Thymus (tissue), 11 donors: ENCODE measurements around the gene C1QTNF8. TPM values are rescaled to one million over a fixed set of nuclear protein-coding genes. Genes with fewer than 3 reads are reported as not detected.

Source experiments
- DNase-seq, 9 donors: peaks; one replicate each; pipeline ENCODE4 v3.0.0-alpha.2; 2013; ENCODE audit warnings: low spot score in 9 of 9, low read depth in 6 of 9, missing footprints in 1 of 9
- H3K27ac ChIP-seq, 2 donors: one replicate each; pipeline ENCODE4 v1.5.1; 2013; ENCODE audit warnings: control low read depth in 1 of 2, low read depth in 1 of 2, low read length in 1 of 2, mild to moderate bottlenecking in 1 of 2, moderate library complexity in 1 of 2
- H3K27me3 ChIP-seq, 2 donors: one replicate each; pipeline ENCODE4 v1.5.1; 2013; ENCODE audit warnings: low read length in 1 of 2; ENCODE audit not compliant: control insufficient read depth in 2 of 2, insufficient read depth in 1 of 2
- H3K36me3 ChIP-seq, 2 donors: one replicate each; pipeline ENCODE4 v1.5.1; 2013; ENCODE audit warnings: low read length in 1 of 2, mild to moderate bottlenecking in 1 of 2, moderate library complexity in 1 of 2; ENCODE audit not compliant: control insufficient read depth in 2 of 2, insufficient read depth in 2 of 2
- H3K4me1 ChIP-seq, 2 donors: one replicate each; pipeline ENCODE4 v1.5.1; 2013; ENCODE audit warnings: low read length in 2 of 2; ENCODE audit not compliant: control insufficient read depth in 2 of 2, insufficient read depth in 2 of 2
- H3K4me3 ChIP-seq, 2 donors: one replicate each; pipeline ENCODE4 v1.5.1; 2013; ENCODE audit warnings: low read length in 2 of 2, control low read depth in 1 of 2, mild to moderate bottlenecking in 1 of 2
- H3K9me3 ChIP-seq, 2 donors: one replicate each; pipeline ENCODE4 v1.5.1; 2013; ENCODE audit warnings: low read length in 1 of 2, mild to moderate bottlenecking in 1 of 2; ENCODE audit not compliant: control insufficient read depth in 2 of 2, insufficient read depth in 1 of 2
- WGBS: extraction: QIAGEN DNeasy Blood & Tissue Kit; methylation state at CpG from one replicate; pipeline ENCODE4 v1.1.7; 2013; 5-methylcytosine and 5-hydroxymethylcytosine counted together
- polyA plus RNA-seq: library from polyadenylated mRNA; stranded (reverse); fragments of 200-250 nt; gene quantifications from one replicate; pipeline ENCODE4 v1.2.3, GENCODE V29; 2013
- total RNA-seq: library from RNA; stranded (reverse); fragments of 120-200 nt; gene quantifications from one replicate; pipeline ENCODE4 v1.2.4, GENCODE V29; 2013
- donor health status: healthy.

C1QTNF8 gene
- total and polyA plus RNA-seq, 2 donors, result 0.05 TPM; not detected in 1

GRCh38 chr16:1055557-1055924, 40.5 kb downstream of the C1QTNF8 start:
- WGBS, result 84% methylated on average over 13 of the region's 13 CpGs
- no peaks in the 10 kb centered on the region for H3K36me3 ChIP-seq
- no peak overlapping the region for H3K27ac ChIP-seq
- peaks cover 1 to 18% of the 10 kb centered on the region in 2 donors for H3K9me3 ChIP-seq
- peaks cover 0 to 15% of the 10 kb centered on the region in 2 donors for H3K27me3 ChIP-seq
- no peak for DNase-seq
- no peak overlapping the region for H3K4me3 ChIP-seq
- no peaks in the 10 kb centered on the region for H3K4me1 ChIP-seq

GRCh38 chr16:1054660-1055556, 41.1 kb downstream of the C1QTNF8 start:
- Histone ChIP-seq H3K27ac (no peak overlapping the region), H3K36me3 (no peaks in the 10 kb centered on the region), H3K27me3 (peaks cover 0 to 15% of the 10 kb centered on the region in 2 donors), H3K4me1 (no peaks in the 10 kb centered on the region), H3K9me3 (peaks cover 1 to 18% of the 10 kb centered on the region in 2 donors), H3K4me3 (no peak overlapping the region)
- peak in 2 of 9 donors; percentile 1 to 3 for DNase-seq
- 43% methylated on average over 34 of the region's 34 CpGs for WGBS

- peaks cover 0 to 24% of the 10 kb centered on the region in 2 donors for H3K27me3 ChIP-seq
- WGBS, result 90% methylated on average over 21 of the region's 21 CpGs
- no peaks in the 10 kb centered on the region for H3K4me1 ChIP-seq
- peaks cover 1 to 16% of the 10 kb centered on the region in 2 donors for H3K9me3 ChIP-seq
- H3K27ac ChIP-seq, result no peak overlapping the region
- no peak for DNase-seq
- no peak overlapping the region for H3K4me3 ChIP-seq
- H3K36me3 ChIP-seq, result no peaks in the 10 kb centered on the region
These were observed 42.2 kb downstream of the C1QTNF8 start for GRCh38 chr16:1053700-1054368.

- DNase-seq, result no peak
- Histone ChIP-seq H3K9me3 (peaks cover 1 to 9% of the 10 kb centered on the region in 2 donors), H3K27ac (no peak overlapping the region), H3K4me3 (no peak overlapping the region), H3K36me3 (no peaks in the 10 kb centered on the region), H3K27me3 (peaks cover 0 to 28% of the 10 kb centered on the region in 2 donors), H3K4me1 (no peaks in the 10 kb centered on the region)
- WGBS, result 78% methylated on average over 14 of the region's 14 CpGs
These were observed 42.9 kb downstream of the C1QTNF8 start for GRCh38 chr16:1053121-1053521.

GRCh38 chr16:1052721-1053120, 43.3 kb downstream of the C1QTNF8 start:
- no peak overlapping the region for H3K27ac ChIP-seq
- no peaks in the 10 kb centered on the region for H3K4me1 ChIP-seq
- peaks cover 1 to 6% of the 10 kb centered on the region in 2 donors for H3K9me3 ChIP-seq
- H3K4me3 ChIP-seq, result no peak overlapping the region
- no peak for DNase-seq
- H3K27me3 ChIP-seq, result peaks cover 0 to 28% of the 10 kb centered on the region in 2 donors
- no peaks in the 10 kb centered on the region for H3K36me3 ChIP-seq
- WGBS, result 96% methylated on average over 9 of the region's 9 CpGs

GRCh38 chr16:1051446-1051845, 44.6 kb downstream of the C1QTNF8 start:
- peaks cover 0 to 22% of the 10 kb centered on the region in 2 donors for H3K27me3 ChIP-seq
- DNase-seq, result no peak
- no peaks in the 10 kb centered on the region for H3K36me3 ChIP-seq
- WGBS, result 97% methylated on average over 17 of the region's 17 CpGs
- H3K27ac ChIP-seq, result no peak overlapping the region
- no peak overlapping the region for H3K4me3 ChIP-seq
- H3K4me1 ChIP-seq, result no peaks in the 10 kb centered on the region
- peaks cover 0 to 1% of the 10 kb centered on the region in 2 donors for H3K9me3 ChIP-seq

- no peaks in the 10 kb centered on the region for H3K4me1 ChIP-seq
- DNase-seq, result no peak
- H3K36me3 ChIP-seq, result no peaks in the 10 kb centered on the region
- peaks cover 0 to 22% of the 10 kb centered on the region in 2 donors for H3K27me3 ChIP-seq
- no peak overlapping the region for H3K27ac ChIP-seq
- 94% methylated on average over 15 of the region's 15 CpGs for WGBS
- H3K4me3 ChIP-seq, result no peak overlapping the region
- H3K9me3 ChIP-seq, result peaks cover 0 to 1% of the 10 kb centered on the region in 2 donors
These were observed 45.1 kb downstream of the C1QTNF8 start for GRCh38 chr16:1050921-1051320.

GRCh38 chr16:1050516-1050915, 45.5 kb downstream of the C1QTNF8 start:
- Histone ChIP-seq H3K4me1 (no peaks in the 10 kb centered on the region), H3K36me3 (no peaks in the 10 kb centered on the region), H3K27ac (no peak overlapping the region), H3K27me3 (peaks cover 0 to 22% of the 10 kb centered on the region in 2 donors), H3K9me3 (peaks cover 0 to 1% of the 10 kb centered on the region in 2 donors), H3K4me3 (no peak overlapping the region)
- WGBS, result 89% methylated on average over 30 of the region's 30 CpGs
- no peak for DNase-seq

GRCh38 chr16:1049976-1050247, 46.1 kb downstream of the C1QTNF8 start:
- DNase-seq, result no peak
- 91% methylated on average over 11 of the region's 11 CpGs for WGBS
- Histone ChIP-seq H3K27me3 (peaks cover 0 to 24% of the 10 kb centered on the region in 2 donors), H3K4me3 (no peak overlapping the region), H3K27ac (no peak overlapping the region), H3K9me3 (peaks cover 0 to 1% of the 10 kb centered on the region in 2 donors), H3K36me3 (no peaks in the 10 kb centered on the region), H3K4me1 (no peaks in the 10 kb centered on the region)
